OCI-LY1 (cell line): ENCODE results near the gene ANKRD55.

Experiments used
- CTCF ChIP-seq: fragments of 200-600 bp; sonication (generic), shearing (Covaris generic); IDR thresholded peaks from 2 replicates; pipeline ENCODE4 v1.5.1; 2017; ENCODE audit warnings: mild to moderate bottlenecking, antibody characterized with exemption, low read length, moderate library complexity, mixed read lengths
- EZH2 ChIP-seq: fragments of 200-600 bp; sonication (generic), shearing (Covaris generic); IDR thresholded peaks from 2 replicates; pipeline ENCODE4 v1.8.0; 2017; ENCODE audit warnings: borderline replicate concordance, mixed run types, mild to moderate bottlenecking, antibody characterized with exemption, low read length, moderate library complexity, mixed read lengths

- TF ChIP-seq CTCF, result no peak
- TF ChIP-seq EZH2, result no peak
Observed at GRCh38 chr5:56202483-56202882, 30.6 kb downstream of the ANKRD55 start.
